GM04504 (cell line): ENCODE measurements around the gene SLC7A4.
"Not testable (repeated sequence)": the region's sequence is repeated elsewhere in the genome, so short reads cannot be mapped to it uniquely, and the experiment has no call there.

Experiments used
- DNase-seq: peaks from one replicate; pipeline ENCODE4 v3.0.0-alpha.2; 2012; ENCODE audit warnings: low read depth

SLC7A4 gene, protein sequence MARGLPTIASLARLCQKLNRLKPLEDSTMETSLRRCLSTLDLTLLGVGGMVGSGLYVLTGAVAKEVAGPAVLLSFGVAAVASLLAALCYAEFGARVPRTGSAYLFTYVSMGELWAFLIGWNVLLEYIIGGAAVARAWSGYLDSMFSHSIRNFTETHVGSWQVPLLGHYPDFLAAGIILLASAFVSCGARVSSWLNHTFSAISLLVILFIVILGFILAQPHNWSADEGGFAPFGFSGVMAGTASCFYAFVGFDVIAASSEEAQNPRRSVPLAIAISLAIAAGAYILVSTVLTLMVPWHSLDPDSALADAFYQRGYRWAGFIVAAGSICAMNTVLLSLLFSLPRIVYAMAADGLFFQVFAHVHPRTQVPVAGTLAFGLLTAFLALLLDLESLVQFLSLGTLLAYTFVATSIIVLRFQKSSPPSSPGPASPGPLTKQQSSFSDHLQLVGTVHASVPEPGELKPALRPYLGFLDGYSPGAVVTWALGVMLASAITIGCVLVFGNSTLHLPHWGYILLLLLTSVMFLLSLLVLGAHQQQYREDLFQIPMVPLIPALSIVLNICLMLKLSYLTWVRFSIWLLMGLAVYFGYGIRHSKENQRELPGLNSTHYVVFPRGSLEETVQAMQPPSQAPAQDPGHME

DNA sequence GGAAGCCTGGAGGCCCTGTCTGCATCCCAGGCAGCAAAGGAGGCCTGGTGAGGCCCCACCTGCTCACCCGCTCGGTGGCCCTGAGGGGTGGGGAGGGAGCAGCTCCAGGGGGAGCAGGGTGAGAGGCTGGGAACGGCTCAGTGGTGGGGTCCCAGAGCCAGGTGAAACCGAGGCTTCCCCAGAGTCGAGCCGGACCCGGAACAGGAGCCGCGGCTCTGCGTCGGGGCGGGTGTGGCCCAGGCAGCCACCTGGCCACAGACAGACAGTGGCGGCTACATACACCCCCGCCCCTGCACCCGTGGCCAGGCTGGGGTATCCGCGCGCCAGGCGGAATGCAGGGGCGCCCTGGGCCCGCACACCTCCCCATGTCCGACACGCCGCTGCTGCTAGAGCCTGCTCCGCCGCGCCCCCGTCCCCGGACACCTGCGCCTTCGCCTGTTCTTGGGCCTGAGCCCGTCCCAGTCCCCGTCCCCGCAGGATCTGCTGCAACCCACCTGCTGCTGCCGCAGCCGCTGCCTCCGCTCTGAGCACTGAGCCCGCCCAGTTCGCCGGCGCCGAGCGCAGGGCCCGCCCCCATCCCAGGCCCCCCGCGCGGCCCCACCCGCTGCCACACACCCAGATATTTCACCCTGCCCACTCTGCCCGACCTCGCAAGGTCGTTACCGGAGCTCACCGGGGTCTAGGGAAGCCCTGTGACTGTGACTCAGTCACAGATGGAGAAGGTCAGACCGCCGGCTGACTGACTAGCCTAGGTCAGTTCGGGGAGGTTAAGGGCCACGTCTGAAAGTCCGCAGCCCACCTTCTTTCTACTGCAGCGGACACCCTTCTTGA is at the start of gene SLC7A4:
SLC7A4 (minus strand) TSS at position 525 of the 831 bp plus-strand sequence. CDS start 749 bp downstream, outside the sequence.
- no peak for DNase-seq

DNA sequence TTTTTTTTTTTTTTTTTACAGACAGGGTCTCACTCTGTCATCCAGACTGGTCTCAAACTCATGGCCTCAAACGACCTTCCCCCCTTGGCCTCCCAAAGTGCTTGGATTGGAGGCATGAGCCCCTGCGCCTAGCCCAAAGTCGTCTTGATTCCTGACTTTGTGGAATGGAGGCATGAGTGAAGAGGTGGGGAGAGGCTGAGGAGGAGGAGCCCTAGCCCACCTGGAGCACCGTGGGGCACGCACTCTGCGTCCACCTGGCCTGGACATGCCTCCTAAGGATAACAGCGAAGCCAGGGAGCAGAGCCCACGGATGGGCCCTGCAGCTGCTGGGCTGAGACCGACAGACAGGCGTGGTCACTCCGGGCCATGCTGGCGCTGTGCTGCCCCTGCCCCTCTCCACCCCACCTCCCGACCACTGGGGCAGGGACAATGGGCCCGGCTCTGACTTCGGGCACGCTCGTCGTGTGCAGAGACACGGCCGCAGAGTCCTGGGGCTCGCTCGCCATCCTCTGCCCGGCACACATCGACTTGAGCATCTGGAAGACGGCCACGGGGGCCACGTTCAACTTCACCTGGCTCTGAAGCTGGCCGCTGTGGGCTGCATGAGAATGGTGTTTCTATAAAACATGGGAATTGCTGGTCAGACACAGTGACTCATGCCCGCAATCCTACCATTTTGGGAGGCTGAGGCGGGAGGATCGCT is 48.2 kb upstream of the SLC7A4 start:
- DNase-seq = no peak

DNA sequence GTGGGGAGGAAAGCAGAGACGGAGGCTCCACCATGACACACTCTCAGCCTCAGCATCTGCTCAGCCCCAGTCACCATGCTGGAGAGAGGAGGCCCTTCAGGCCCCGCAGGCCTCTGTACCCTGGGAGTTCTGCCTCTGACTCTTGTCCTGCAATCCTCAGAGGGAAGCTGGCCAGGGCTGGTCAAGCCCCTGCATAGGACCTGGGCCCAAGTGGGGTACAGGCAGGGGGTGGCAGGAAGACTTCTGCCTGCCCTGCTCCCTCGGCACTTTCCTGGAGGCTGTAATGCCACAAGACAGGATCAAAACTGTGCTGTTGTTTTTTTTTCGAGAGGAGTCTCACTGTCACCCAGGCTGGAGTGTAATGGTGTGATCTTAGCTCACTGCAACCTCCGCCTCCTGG is 47.1 kb upstream of the SLC7A4 start:
- DNase-seq = no peak

DNA sequence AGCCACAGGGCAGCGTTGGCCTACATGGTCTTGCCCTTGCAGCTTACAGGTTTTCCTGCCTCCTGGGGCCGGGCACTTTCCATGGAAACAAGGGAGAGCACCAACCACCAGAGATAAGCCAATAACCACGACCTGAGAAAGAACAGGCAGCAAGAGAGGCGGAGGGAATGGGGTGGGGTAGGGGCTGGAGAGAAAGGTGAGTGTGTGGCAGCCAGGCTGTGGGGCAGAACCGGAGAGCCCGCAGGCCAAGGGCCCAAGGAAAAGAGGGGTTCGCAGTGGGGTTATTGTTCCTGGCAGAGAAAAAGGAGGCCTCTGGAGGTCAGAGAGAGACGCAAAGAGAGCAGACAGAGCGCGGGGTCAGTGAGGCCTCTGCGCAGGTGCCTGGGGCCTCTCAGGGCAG is 46.6 kb upstream of the SLC7A4 start:
- no peak for DNase-seq

DNA sequence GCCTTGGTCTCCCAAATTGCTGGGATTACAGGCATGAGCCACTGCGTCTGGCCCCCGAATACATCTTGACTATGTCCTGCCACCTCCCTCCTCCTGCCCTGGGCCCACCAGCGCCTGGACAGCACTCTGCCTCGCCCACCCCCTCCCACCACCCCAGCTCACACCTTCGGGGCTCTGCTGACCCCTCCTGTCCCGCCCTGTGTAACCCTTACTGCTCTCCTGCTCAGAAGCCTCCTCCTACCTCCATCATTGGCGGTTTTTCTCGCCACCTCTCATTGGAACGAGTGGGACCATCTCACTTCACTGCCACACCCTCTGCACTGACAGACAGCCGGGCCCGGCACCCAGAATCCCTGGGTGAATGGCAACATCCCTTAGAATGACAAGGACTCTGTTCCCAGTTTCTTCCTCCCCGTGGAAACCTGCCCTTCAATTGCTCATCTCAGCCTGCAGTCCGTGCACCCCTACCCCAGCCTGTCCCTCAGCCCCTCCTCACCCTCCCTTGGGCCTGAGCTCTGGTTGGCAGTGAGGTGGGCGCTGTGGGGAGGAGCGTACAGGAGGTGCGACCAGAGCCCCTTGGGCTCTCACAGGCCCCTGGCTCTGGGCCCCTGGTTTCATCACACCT is 45.6 kb upstream of the SLC7A4 start:
- no peak for DNase-seq

DNA sequence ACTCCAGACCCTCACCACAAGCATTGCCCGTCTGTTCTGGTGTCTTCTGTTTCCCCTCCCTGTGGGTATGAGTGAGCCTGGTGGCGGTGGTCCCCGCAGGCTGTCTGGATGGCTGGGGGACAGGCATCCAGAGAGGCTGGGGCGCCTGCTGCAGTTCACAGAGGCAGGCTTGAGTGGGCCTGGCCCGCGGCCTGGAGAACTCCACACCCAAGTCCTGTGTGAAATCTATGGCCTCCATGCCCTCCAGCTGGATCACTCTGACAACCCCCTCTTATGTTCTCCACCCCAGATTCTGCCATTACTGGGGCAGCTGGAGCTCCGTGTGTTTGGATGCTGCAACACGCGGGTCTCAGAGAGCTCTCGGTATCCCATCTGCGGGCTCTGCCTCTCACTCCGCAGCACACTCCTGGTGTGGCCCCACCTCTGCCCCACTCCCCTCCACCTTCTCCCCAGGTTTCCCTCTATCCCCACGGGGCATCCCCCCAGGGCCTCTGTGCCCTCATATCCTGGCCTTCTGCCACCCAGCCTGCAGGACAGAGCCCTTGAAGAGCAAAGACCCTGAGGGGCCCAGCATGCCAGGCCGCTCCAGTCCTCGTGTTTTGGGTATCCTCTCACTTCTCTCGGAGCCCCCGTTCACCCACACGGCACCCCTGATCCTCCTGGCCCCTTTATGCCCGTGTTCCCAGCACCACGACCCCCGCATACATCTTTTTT is 44.7 kb upstream of the SLC7A4 start:
- DNase-seq = no peak

DNA sequence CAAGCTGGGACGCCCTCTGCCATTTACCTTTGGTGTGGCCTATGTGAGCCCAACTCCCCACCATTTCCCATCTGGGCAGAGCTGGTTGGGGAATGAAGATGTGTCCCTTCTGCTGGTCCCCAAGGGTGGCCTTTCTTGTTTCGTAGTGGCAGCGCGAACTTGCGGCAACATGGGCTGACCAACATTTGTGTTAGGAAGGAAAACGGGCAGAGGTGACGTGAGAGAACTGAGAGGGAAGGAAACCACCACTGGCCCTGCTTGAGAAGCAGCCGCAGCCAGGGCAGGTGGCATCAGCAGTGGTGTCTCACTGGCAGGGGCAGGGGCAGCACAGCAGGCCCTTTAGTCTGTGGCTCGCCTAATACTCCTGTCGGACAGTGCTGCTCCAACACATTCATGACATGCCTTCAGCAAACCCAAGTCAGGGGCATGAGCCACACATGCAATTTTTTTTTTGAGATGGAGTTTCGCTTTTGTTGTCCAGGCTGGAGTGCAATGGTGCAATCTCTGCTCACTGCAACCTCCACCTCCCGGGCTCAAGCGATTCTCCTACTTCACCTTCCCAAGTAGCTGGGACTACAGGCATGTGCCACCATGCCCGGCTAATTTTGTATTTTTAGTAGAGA is 43.3 kb upstream of the SLC7A4 start:
- no peak for DNase-seq

DNA sequence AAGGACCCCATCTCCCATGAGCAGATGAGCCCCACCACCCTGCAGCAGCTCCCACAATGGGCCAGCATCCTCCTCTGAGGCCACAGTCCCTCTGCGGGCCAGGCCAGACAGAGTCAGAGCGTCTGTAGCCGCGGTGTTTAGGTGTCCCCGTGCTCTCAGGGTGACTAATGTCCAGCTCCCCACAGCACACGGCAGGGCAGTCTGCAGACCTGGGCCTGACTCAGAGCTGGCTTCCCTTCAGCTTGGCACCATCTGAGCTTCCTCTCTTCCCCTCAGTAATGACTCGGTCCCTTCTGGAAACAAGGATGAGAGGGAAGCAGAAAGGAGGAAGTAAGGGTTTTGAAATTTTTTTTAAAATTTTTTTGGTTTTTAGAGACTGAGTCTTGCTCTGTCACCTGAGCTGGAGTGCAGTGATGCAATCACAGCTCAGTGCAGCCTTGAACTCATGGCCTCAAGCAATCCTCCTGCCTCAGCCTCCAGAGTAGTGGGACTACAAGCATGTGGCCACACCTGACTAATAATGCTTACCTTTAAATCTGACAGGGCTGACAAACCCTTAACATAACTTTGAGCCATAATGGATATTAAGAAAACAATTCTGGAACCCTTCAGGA is 41.8 kb upstream of the SLC7A4 start:
- peak; percentile 77 for DNase-seq

DNA sequence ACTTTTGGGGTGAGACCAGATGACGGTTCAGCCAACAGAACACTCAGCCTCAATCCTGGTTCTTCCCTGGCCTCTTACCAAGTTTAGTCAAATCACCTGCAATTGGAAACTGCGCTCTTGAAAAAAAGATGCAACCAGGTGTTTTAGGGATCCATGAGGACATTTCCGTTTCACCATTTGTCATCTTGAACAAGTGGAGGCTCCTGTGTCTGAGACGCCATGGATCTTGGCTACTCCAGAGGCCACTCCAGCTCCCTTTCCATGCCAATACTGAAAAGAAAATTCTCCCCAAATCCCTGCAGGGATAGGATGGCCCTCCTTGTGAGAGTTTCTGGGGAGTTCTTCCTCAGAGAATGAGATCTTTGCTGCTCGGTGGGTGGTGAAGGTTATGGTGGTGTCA is 41.1 kb upstream of the SLC7A4 start:
- no peak for DNase-seq

DNA sequence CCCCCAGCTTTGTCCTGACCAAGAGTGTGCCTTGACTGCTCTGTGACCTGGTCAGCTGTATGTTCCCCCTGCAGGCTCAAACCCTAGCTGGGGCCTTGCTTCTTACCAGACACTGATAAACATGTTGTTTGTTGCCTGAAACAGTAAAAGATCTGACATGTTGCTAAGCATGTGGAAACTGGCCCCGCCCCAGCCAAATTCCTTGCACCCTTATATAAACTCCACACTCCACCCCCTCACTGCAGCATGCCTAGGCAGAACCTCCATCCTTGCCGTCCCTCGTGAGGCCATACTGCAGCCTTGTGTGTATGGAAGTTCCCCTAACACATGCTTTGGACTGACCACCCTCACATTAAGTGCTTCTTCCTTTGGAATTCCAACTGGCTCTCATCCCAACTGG is 40.7 kb upstream of the SLC7A4 start:
- DNase-seq = no peak

DNA sequence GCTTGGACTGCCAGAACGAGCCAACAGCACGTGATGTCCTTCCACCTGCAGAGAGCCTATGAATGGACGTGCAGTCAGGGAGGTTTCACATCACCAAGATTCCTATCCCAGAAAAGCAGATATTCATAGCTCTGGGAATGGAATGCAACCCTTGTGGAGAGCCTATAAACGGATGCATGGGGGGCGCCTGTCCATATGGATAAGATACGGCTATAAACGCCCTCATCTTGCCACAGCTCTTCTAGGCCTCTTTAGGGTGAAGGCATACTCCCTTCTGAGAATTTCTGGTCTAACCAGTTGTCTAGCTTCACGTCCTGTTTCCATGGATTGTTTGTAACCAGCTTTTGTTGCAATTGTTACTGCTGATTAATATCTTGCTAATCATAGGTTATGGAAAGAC is 39.4 kb upstream of the SLC7A4 start:
- DNase-seq = not testable (repeated sequence)

DNA sequence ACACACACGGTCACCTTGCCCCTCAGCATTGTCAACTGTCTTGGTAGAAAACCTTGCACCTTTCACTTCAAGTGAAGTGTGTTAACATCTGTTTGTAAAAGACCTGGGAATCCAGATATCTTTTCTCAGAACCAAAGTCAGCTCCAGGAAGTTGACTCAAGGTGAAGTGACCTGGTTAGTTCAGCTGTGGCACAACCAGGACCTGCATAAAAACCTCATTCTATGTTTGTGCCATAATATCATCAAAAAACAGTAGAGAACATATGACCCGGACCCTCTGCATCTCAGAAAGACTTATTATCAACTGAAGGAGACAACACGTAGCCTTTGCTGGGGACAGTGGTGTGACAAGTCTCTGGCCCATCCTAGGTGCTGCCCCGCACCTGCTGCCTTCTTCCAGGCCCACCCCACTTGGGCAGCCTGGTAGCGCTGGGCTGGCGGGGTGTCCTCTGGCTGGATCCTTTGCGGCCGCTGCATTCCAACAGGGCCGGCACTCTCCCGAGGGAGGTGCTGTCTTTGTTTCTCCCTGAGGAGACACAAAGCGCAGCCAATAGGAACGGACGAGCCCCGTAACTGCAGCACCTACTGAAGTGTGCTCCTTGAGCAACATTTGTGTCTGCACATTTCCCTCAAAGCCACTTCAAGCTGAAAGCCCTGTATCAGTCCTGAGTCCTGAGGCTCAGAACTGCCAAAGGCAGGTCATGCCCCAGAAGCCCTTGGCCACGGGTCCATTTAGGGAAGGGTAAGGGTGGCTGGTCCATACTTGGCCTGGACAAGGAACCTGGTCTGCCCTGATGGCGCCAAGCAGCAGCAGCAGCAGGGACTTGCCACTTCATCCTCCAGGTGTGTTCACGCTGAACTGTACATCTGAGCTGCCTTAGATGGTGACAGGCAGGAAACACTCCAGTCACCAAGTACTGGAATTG is 38.6 kb upstream of the SLC7A4 start:
- DNase-seq = no peak

DNA sequence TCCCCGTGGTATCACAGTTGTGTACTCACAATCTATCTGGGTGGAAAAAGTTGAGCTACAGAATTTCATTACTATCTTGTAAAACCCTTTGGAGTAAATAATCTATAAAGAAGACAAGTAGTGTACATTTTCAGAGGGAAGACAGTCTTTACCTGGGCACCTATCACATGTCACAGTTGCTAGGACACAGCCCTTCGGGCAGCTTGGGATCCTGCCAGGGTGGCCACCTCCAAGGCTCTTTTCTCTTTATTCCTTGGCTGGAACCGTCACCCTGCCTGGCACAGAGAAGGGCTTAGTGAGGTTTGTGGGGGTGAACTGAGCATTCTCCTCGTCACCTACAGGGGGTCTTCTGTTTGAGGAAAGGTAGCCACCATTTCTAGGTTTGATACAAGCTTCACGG is 37.0 kb upstream of the SLC7A4 start:
- DNase-seq = no peak

DNA sequence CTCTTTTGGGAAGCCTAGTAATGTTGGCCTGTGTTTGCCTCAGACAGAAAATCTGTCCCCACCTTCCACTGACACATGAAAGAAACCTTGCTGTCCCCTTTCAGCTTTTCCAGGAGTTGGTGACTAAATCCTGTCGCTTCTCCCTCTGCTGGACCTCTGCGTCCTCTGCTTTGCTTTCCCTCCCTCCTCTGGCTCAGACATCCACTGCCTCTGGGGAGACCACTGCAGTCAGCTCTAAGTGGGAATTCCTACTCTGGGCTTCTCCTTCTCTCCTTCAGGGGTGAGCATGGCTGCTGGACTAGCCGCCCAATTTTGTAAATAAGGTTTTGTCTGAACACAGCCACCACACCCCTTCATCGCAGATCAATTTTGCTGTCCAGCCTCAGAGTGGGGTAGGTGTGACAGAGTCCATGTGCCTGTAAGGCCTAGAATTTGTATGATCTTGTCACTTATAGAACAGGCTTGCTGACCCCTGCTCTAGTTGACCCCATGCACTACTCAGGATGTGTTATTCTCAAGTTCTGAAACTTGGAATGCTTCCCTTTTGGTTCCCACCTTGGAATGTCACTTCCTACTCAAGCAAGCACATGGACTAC is 36.4 kb upstream of the SLC7A4 start:
- no peak for DNase-seq

DNA sequence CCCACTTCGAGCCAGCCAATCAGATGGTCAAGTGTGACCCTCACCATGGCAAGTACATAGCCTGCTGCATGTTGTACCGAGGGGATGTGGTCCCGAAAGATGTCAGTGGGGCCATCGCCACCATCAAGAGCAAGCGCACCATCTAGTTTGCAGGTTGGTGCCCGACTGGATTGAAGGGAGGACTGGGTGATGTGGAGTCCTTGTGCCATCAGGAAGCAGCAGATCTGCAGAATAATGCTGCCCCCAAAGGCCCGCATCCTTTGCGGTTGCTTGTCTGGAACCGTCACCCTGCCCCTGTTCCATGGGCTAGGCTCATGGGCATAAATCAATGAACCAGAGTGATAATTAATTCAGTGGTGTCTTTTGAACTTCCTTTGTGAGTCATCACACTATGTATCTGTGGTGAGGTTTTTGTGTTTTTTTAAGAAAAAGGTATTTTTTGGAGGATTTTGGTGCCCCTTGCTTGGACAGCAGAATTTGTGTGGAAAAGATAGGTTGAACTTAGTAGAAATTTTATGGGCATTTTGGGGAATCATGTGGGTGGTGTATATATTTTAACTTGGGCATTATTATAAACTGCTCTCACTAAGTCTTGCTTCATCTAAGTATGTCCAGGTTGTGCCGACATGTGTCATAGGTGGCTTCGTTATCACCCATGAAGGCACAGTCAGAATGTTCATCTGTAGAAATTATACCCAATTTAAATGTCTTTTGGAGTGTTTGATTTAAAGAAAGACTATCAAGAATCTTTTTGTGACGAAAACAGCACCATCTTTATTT is 35.7 kb upstream of the SLC7A4 start:
- no peak for DNase-seq

DNA sequence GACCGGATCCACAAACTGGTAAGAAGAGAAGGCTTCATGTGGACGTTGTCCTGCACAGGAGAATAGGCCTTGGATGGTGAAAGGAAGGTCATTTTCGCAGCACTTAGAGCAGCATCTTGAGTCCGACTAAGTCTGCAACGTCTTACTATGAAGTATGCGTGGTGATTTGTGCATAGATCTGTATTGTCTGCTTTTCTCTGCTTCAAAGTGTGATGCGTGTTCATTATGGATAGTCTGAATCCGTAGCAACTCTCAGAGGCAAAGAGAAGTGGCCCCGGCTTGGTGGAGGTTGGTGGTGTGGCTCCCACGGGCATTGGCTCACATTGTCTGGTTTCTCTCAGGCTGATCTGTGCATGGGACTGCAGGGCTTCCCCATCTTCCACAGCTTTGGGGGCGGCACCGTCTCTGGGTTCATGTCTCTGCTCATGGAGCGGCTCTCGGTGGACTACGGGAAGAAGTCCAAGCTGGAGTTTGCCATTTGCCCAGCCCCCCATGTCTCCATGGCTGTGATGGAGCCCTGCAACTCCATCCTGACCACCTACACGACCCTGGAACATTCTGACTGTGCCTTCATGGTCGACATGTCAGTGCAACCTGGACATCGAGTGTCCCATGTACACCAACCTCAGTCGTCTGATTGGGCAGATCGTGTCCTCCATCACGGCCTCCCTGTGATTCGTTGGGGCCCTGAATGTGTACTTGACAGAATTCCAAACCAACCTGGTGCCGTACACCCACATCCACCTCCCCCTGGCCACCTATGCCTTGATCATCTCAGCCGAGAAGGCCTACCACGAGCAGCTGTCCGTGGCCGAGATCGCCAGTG is 34.9 kb upstream of the SLC7A4 start:
- DNase-seq = no peak
